Measurements from ENCODE around the gene MED6.
A peak's percentile ranks its signal among the peaks of the same experiment; 100 is the strongest.

MED6 gene

GRCh38 chr14:70573050-70573449, 27.4 kb downstream of the MED6 start:
- H3K4me3 ChIP-seq (ENCODE audit: low read depth, low read length), result no peak overlapping the region
- no peak for DNase-seq (ENCODE audit: low read depth)
- no peak for TF ChIP-seq MYC (IDR thresholded peaks at IDR 0.05; ENCODE audit: low read depth, low read length)
- no peak for TF ChIP-seq MAX (IDR thresholded peaks at IDR 0.05; ENCODE audit: low read depth, low read length)
- TF ChIP-seq, protein P1, sequence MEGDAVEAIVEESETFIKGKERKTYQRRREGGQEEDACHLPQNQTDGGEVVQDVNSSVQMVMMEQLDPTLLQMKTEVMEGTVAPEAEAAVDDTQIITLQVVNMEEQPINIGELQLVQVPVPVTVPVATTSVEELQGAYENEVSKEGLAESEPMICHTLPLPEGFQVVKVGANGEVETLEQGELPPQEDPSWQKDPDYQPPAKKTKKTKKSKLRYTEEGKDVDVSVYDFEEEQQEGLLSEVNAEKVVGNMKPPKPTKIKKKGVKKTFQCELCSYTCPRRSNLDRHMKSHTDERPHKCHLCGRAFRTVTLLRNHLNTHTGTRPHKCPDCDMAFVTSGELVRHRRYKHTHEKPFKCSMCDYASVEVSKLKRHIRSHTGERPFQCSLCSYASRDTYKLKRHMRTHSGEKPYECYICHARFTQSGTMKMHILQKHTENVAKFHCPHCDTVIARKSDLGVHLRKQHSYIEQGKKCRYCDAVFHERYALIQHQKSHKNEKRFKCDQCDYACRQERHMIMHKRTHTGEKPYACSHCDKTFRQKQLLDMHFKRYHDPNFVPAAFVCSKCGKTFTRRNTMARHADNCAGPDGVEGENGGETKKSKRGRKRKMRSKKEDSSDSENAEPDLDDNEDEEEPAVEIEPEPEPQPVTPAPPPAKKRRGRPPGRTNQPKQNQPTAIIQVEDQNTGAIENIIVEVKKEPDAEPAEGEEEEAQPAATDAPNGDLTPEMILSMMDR (IDR thresholded peaks at IDR 0.05; ENCODE audit: low read depth, low read length), result no peak
- TF ChIP-seq POLR2A (IDR thresholded peaks at IDR 0.05; ENCODE audit: extremely low read depth, insufficient read length), result no peak

GRCh38 chr14:70571139-70571538, 29.3 kb downstream of the MED6 start:
- TF ChIP-seq POLR2A (IDR thresholded peaks at IDR 0.05; ENCODE audit: extremely low read depth, insufficient read length) (no peak), MYC (IDR thresholded peaks at IDR 0.05; ENCODE audit: low read depth, low read length) (no peak), MAX (IDR thresholded peaks at IDR 0.05; ENCODE audit: low read depth, low read length) (no peak)
- TF ChIP-seq, protein P1 (IDR thresholded peaks at IDR 0.05; ENCODE audit: low read depth, low read length), result no peak
- H3K4me3 ChIP-seq (ENCODE audit: low read depth, low read length), result no peak overlapping the region
- DNase-seq (ENCODE audit: low read depth), result no peak

DNA sequence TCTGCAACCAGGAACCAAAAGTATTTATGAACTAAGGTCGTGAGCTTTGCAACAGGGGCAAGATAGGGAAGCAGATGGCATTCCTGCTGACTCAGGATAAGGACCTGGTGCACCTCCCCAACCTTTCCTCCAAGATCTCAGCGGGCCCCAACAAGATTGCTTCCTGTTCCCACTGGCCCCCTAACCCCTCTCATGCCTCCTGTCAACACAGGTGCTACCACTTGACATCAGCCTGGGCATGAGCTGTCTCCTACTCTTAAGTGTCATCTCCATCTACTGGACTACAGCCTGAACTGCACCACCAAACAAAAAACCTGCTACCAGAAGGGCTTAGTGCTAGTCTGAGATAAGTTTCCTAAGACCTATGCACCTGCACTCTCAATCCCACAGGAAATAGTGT, 32.7 kb downstream of the MED6 start:
- TF ChIP-seq MAX (IDR thresholded peaks at IDR 0.05; ENCODE audit: low read depth, low read length) (no peak), POLR2A (IDR thresholded peaks at IDR 0.05; ENCODE audit: extremely low read depth, insufficient read length) (no peak)
- TF ChIP-seq, protein P1 (IDR thresholded peaks at IDR 0.05; ENCODE audit: low read depth, low read length), result peak; percentile 62
- peak; percentile 54 for DNase-seq (ENCODE audit: low read depth)
- no peak overlapping the region for H3K4me3 ChIP-seq (ENCODE audit: low read depth, low read length)

GRCh38 chr14:70563869-70564268, 36.6 kb downstream of the MED6 start:
- no peak overlapping the region for H3K4me3 ChIP-seq (ENCODE audit: low read depth, low read length)
- DNase-seq (ENCODE audit: low read depth), result no peak
- no peak for TF ChIP-seq MYC (IDR thresholded peaks at IDR 0.05; ENCODE audit: low read depth, low read length)
- TF ChIP-seq, protein P1 (IDR thresholded peaks at IDR 0.05; ENCODE audit: low read depth, low read length), result no peak
- no peak for TF ChIP-seq MAX (IDR thresholded peaks at IDR 0.05; ENCODE audit: low read depth, low read length)
- no peak for TF ChIP-seq POLR2A (IDR thresholded peaks at IDR 0.05; ENCODE audit: extremely low read depth, insufficient read length)

DNA sequence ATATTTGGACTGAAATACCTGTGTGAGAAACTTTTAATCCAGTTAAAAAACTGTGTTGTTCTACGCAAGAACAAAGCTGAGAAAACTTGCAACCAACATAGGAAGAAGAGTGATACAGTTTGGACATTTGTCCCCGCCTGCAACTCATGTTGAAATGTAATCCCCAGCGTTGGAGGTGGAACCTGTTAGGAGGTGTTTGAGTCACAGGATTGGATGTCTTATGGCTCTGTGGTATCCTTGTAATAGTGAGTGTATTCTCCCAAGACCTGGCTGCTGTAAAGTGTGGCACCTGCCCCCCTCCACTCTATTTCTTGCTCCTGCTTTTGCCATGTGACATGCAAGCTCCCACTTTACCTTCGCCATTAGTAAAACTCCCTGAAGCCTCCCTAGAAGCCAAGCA, 37.0 kb downstream of the MED6 start:
- H3K4me3 ChIP-seq (ENCODE audit: low read depth, low read length), result no peak overlapping the region
- TF ChIP-seq MYC (IDR thresholded peaks at IDR 0.05; ENCODE audit: low read depth, low read length), result no peak
- TF ChIP-seq POLR2A (IDR thresholded peaks at IDR 0.05; ENCODE audit: extremely low read depth, insufficient read length), result no peak
- TF ChIP-seq, protein P1 (IDR thresholded peaks at IDR 0.05; ENCODE audit: low read depth, low read length), result no peak
- no peak for TF ChIP-seq MAX (IDR thresholded peaks at IDR 0.05; ENCODE audit: low read depth, low read length)
- no peak for DNase-seq (ENCODE audit: low read depth)

- no peak overlapping the region for H3K4me3 ChIP-seq (ENCODE audit: low read depth, low read length)
- no peak for DNase-seq (ENCODE audit: low read depth)
- TF ChIP-seq, protein P1 (IDR thresholded peaks at IDR 0.05; ENCODE audit: low read depth, low read length), result no peak
- no peak for TF ChIP-seq MAX (IDR thresholded peaks at IDR 0.05; ENCODE audit: low read depth, low read length)
- no peak for TF ChIP-seq POLR2A (IDR thresholded peaks at IDR 0.05; ENCODE audit: extremely low read depth, insufficient read length)
- no peak for TF ChIP-seq MYC (IDR thresholded peaks at IDR 0.05; ENCODE audit: low read depth, low read length)
These were observed 42.1 kb downstream of the MED6 start for GRCh38 chr14:70558356-70558755.

All from NB4 (cell line).